Muscle of leg (tissue), 11 donors: ENCODE results near the gene TBC1D2B. TPM values are rescaled to one million over a fixed set of nuclear protein-coding genes. Genes with fewer than 3 reads are reported as not detected.
A peak's percentile ranks its signal among the peaks of the same experiment; 100 is the strongest.
"Not testable (repeated sequence)": the region's sequence is repeated elsewhere in the genome, so short reads cannot be mapped to it uniquely, and the experiment has no call there.

Source experiments
- DNase-seq: peaks from one replicate; pipeline ENCODE4 v3.0.0; 2013
- H3K27ac ChIP-seq: one replicate; pipeline ENCODE4 v1.5.1; 2013; ENCODE audit warnings: mild to moderate bottlenecking, low read length, control low read depth
- H3K27me3 ChIP-seq: one replicate; pipeline ENCODE4 v1.6.1; 2013; ENCODE audit warnings: low read length; ENCODE audit not compliant: control insufficient read depth, insufficient read depth
- H3K36me3 ChIP-seq: one replicate; pipeline ENCODE4 v1.6.1; 2013; ENCODE audit warnings: low read length; ENCODE audit not compliant: control insufficient read depth, insufficient read depth
- H3K4me1 ChIP-seq: one replicate; pipeline ENCODE4 v1.6.1; 2013; ENCODE audit warnings: low read length; ENCODE audit not compliant: control insufficient read depth, insufficient read depth
- H3K4me3 ChIP-seq: one replicate; pipeline ENCODE4 v1.5.1; 2013; ENCODE audit warnings: low read length, control low read depth
- H3K9me3 ChIP-seq: replicated peaks from 2 replicates; pipeline ENCODE4 v1.6.1; 2013; ENCODE audit warnings: low read depth, low read length; ENCODE audit not compliant: control insufficient read depth
- WGBS: methylation state at CpG from one replicate; pipeline ENCODE4 v1.1.5; 2013; ENCODE audit warnings: missing lambda C conversion rate; ENCODE audit not compliant: insufficient coverage; 5-methylcytosine and 5-hydroxymethylcytosine counted together
- polyA plus RNA-seq, 8 donors: library from polyadenylated mRNA; unstranded; fragments of 120-200 nt; gene quantifications; one replicate each; pipeline versions ENCODE4 v1.2.1 to v1.2.3, GENCODE V29; 2013; ENCODE audit warnings: inconsistent platforms in 1 of 8, low replicate concordance in 1 of 8; ENCODE audit not compliant: insufficient read length in 8 of 8, insufficient read depth in 1 of 8
- total RNA-seq: library from RNA; stranded (reverse); fragments of 120-200 nt; gene quantifications from one replicate; pipeline ENCODE4 v1.2.4, GENCODE V29; 2013

Gene TBC1D2B
- total and polyA plus RNA-seq, 9 donors = 21.5 to 38.4 (median 29.8) TPM

DNA sequence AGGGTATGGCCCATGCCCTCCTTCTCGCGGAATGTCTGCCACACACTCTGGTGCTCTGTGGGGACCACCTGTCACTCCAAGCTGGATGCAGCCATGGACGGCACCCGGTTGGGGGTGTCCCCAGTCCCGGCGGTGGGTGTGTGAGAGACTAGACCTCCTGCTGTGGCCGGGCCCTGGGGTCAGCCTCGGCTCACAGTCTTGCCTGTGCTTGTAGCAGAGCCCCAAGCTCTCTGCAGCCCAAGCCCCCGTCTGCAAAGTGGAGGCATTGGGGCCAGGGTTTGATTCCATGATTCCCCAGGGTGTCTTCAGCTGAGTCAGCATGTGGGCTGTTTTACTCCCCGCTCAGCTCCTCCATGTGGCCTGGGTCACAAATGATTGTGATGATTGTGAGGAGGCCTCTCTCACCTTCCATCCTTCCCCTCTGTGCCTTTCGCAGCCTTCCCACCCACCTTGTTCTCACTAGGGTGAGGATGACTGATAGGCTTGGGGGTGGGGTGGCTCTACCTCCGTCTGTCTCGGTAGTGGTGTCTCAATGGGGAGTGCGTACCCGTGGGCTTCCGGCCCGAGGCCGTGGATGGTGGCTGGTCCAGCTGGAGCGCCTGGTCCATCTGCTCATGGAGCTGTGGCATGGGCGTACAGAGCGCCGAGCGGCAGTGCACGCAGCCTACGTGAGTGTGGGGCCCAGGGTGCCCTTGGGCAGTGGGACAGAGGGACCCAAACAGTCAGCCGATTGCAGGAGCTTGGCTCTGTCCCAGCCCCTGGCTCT is 100.6 kb downstream of the TBC1D2B start:
- not testable (repeated sequence) for H3K9me3 ChIP-seq, H3K27me3 ChIP-seq, DNase-seq, H3K4me3 ChIP-seq, H3K36me3 ChIP-seq, H3K27ac ChIP-seq
- H3K4me1 ChIP-seq = peaks cover 36% of the 10 kb centered on the region
- WGBS = 76% methylated on average over 5 of the region's 26 CpGs

- not testable (repeated sequence) for H3K27ac ChIP-seq, H3K27me3 ChIP-seq, DNase-seq, H3K4me3 ChIP-seq, H3K9me3 ChIP-seq, H3K36me3 ChIP-seq
- WGBS = 90% methylated on average over 3 of the region's 11 CpGs
- peaks cover 38% of the 10 kb centered on the region for H3K4me1 ChIP-seq
Measured at GRCh38 chr15:77976095-77976450, 101.4 kb downstream of the TBC1D2B start.

- Histone ChIP-seq H3K9me3 (no peaks in the 10 kb centered on the region), H3K27ac (no peak overlapping the region), H3K36me3 (no peaks in the 10 kb centered on the region), H3K4me1 (peaks cover 38% of the 10 kb centered on the region), H3K4me3 (no peak overlapping the region), H3K27me3 (no peaks in the 10 kb centered on the region)
- WGBS = 59% methylated on average over 21 of the region's 26 CpGs
- DNase-seq = peak; percentile 52
Measured at GRCh38 chr15:77975332-77976094, 102.0 kb downstream of the TBC1D2B start.

DNA sequence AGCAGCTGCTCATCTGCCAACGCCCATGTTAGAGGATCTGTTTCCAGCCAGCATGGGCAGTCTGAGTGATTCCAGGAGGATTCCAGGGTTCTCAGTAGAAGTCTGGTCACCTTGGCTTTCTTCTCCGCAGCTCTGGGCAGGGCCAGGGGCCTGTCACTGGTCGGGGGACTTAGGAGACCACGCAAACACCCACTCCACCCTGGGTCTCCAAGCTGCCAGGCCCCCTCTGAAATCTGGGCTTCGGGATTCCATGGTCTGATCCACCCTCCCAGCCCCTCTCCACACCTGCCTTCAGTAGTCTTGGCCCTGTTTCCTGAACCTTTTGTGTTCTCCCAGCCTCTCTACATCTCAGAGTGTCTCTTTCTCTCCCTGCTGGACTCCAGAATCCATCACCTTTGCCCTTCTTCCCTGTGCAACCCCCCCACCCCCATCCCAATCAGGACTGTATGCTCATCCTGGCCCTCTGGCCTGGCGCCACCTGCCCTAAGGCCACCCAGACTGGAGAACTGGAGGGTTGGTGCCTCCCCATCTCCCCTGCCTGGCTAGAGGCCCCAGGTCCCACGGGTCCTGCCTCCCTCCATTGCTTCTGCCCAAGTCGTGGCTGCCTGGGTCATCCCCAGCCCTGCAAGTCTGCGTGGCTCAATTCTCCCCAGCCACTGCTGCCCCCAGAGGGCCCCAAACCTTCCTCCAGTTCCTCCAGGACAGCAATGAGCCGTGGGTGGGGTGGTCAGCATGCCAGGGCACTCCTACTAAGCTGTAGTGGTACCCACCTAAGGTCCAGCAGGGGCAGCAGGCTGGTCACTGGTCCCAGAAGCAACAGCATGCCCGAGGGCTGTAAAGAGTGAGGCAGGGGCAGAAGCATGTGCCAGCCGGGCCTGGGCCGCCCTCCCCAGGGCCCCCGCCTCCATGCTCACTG is 102.8 kb downstream of the TBC1D2B start:
- no peaks in the 10 kb centered on the region for H3K9me3 ChIP-seq
- no peaks in the 10 kb centered on the region for H3K27me3 ChIP-seq
- H3K36me3 ChIP-seq = no peaks in the 10 kb centered on the region
- WGBS = 77% methylated on average over 11 of the region's 14 CpGs
- no peak for DNase-seq
- H3K27ac ChIP-seq = peak overlapping the region; percentile 7
- H3K4me3 ChIP-seq = no peak overlapping the region
- H3K4me1 ChIP-seq = peaks cover 38% of the 10 kb centered on the region

DNA sequence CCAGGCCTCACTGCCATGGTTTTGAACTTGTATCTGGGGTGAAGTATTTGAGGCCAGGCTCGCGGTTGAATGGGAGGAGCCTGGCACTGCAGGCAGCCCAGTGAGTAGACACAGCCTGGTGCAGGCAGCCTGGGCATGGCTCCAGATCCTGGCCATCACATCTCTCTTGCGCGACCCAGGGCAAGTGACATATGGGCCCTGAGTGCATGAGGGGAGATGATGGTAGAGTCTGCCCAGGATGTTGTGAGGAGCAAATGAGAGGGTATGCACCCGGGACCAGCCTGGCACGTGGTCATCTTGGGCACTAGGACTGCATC is 103.5 kb downstream of the TBC1D2B start:
- Histone ChIP-seq H3K4me3 (no peak overlapping the region), H3K27me3 (no peaks in the 10 kb centered on the region), H3K4me1 (peaks cover 38% of the 10 kb centered on the region), H3K9me3 (no peaks in the 10 kb centered on the region), H3K27ac (peak overlapping the region; percentile 55), H3K36me3 (no peaks in the 10 kb centered on the region)
- 66% methylated on average over 4 of the region's 6 CpGs for WGBS
- DNase-seq = peak; percentile 66

- Histone ChIP-seq H3K4me1 (peaks cover 38% of the 10 kb centered on the region), H3K27ac (peak overlapping the region; percentile 55)
- H3K36me3 ChIP-seq, H3K9me3 ChIP-seq, H3K4me3 ChIP-seq, H3K27me3 ChIP-seq, DNase-seq: not testable (repeated sequence)
- 30% methylated on average over 2 of the region's 22 CpGs for WGBS
Measured at GRCh38 chr15:77973273-77974097, 104.0 kb downstream of the TBC1D2B start.

DNA sequence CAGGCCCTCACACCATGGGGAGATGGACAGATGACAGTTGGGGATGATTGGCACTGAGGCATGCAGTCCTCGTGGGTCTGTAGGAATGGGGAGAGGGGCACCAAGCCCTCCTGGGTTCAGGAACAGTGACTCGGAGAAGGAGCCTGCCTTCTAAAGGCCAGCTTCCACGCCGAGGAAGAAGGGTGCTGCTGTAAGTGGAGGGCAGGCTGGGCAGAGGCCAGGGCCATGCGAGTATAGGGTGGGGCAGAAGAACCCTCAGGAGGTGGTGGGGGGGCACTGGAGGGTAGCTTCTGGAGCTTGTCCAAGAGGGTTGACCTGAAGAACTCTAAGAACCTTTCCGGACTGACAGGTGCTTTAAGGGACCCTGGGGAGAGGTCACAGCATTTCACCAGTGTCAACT is 104.8 kb downstream of the TBC1D2B start:
- not testable (repeated sequence) for H3K27me3 ChIP-seq, H3K27ac ChIP-seq, H3K4me3 ChIP-seq, H3K9me3 ChIP-seq, H3K36me3 ChIP-seq, DNase-seq
- 83% methylated on average over 2 of the region's 6 CpGs for WGBS
- peaks cover 38% of the 10 kb centered on the region for H3K4me1 ChIP-seq

- WGBS = no CpG with 5 or more reads among the region's 7 CpGs
- H3K4me1 ChIP-seq = peaks cover 37% of the 10 kb centered on the region
- DNase-seq, H3K4me3 ChIP-seq, H3K27ac ChIP-seq, H3K9me3 ChIP-seq, H3K36me3 ChIP-seq, H3K27me3 ChIP-seq: not testable (repeated sequence)
Measured at GRCh38 chr15:77971875-77972274, 105.6 kb downstream of the TBC1D2B start.

DNA sequence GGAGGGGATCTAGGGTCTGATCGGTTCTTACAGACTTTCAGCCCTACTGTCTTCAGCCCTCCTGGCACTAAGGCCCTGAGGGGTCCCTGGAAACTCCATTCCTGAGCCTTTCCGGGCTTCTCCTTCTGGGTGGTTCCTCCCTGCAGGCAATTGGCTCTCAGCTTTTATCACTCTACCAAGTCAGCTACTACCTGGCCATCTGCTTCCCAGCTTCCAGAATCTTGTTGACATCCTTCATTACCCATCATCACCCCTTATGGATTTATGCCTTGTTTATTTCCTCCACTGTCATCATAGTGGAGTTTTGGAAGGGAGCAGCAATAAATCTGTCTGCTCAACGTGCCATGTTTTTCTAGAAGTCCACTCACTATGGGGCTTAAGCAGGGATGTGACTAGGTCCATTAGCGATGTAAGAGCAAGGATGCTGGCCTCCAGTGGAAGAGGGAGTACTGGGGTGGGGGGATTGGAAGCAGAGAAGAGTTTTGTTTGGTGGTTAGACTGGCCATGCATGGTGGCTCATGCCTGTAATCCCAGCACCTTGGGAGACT is 106.6 kb downstream of the TBC1D2B start:
- 60% methylated on average over 1 of the region's 4 CpGs for WGBS
- H3K4me1 ChIP-seq = peaks cover 30% of the 10 kb centered on the region
- not testable (repeated sequence) for DNase-seq, H3K27ac ChIP-seq, H3K27me3 ChIP-seq, H3K36me3 ChIP-seq, H3K9me3 ChIP-seq, H3K4me3 ChIP-seq
